HepG2 (cell line): ENCODE data around the gene NCBP3.

Experiments
- KDM1A ChIP-seq: IDR thresholded peaks from 2 replicates; pipeline ENCODE4 v1.6.1; 2016; ENCODE audit warnings: missing compliant biosample characterization
- SMC3 ChIP-seq: IDR thresholded peaks from 2 replicates; pipeline ENCODE4 v1.6.1; 2011; ENCODE audit warnings: low read length, improper control_type of control experiment
- ZBTB25 ChIP-seq: IDR thresholded peaks from 2 replicates; pipeline ENCODE4 v1.6.1; 2018; ENCODE audit warnings: missing genetic modification reagents
- ZFP37 ChIP-seq: sonication (generic); formaldehyde crosslinking; IDR thresholded peaks from 2 replicates; pipeline ENCODE4 v1.4.0; 2020; ENCODE audit warnings: missing genetic modification reagents, borderline replicate concordance
- ZNF782 ChIP-seq: sonication (generic); formaldehyde crosslinking; IDR thresholded peaks from 2 replicates; pipeline ENCODE4 v1.4.0; 2020; ENCODE audit warnings: missing genetic modification reagents, mild to moderate bottlenecking, borderline replicate concordance

DNA sequence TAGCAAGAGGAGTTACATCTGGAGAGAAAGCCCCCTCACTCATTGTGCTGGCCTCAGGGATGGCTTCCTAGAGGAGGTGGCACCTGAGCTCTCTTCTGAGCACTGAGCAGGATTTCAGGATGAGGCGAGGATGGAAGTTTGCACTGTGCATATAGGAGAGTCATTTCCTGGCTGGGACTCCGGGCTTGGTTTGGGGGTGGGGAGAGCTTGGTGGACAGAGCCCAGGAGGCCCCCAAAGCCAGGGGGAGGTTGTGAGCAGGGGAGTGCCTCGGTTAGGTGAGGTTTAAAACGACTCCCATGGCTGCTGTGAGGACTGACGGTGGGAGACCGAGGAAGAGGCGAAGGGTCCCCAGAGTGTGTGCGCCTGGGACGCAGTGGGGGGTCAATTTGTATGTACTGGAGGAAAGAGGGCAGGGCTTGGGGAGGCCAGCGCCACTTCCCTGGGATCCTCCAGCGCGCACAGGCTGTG is 45.6 kb upstream of the NCBP3 start:
- TF ChIP-seq ZBTB25, result no peak
- TF ChIP-seq ZFP37 (CRISPR knock-in tag), result no peak
- TF ChIP-seq SMC3, result no peak
- TF ChIP-seq ZNF782 (CRISPR knock-in tag), result no peak
- TF ChIP-seq KDM1A (CRISPR knock-in tag), result no peak
